Liver (tissue), 3 donors: ENCODE measurements around the gene SEPHS2.

Source experiments
- GABPA ChIP-seq, 2 donors: IDR thresholded peaks in 1 of 2; conservative IDR thresholded peaks in 1 of 2; 2 replicates each; pipeline ENCODE4 v1.6.1; 2016; ENCODE audit warnings: antibody characterized with exemption in 2 of 2, mild to moderate bottlenecking in 1 of 2, moderate library complexity in 1 of 2
- RAD21 ChIP-seq, 2 donors: IDR thresholded peaks; 2 replicates each; pipeline ENCODE4 v1.6.1; 2016; ENCODE audit warnings: antibody characterized with exemption in 2 of 2, mild to moderate bottlenecking in 2 of 2
- SP1 ChIP-seq: IDR thresholded peaks from 2 replicates; pipeline ENCODE4 v1.6.1; 2018; ENCODE audit warnings: antibody characterized with exemption, mild to moderate bottlenecking
- TAF1 ChIP-seq: conservative IDR thresholded peaks from 2 replicates; pipeline ENCODE4 v1.6.1; 2016; ENCODE audit warnings: antibody characterized with exemption, mild to moderate bottlenecking
- TF ChIP-seq, protein P1 (sequence below): fragments of 150-350 bp; IDR thresholded peaks from 2 replicates; pipeline ENCODE4 v1.5.1; 2017; ENCODE audit warnings: improper control_type of control experiment, low read depth, low read length; ENCODE audit not compliant: missing input control
- TF ChIP-seq, protein P2 (sequence below): IDR thresholded peaks from 2 replicates; pipeline ENCODE4 v1.6.1; 2016; ENCODE audit warnings: antibody characterized with exemption
- TF ChIP-seq, protein P3 (sequence below): IDR thresholded peaks from 2 replicates; pipeline ENCODE4 v1.6.1; 2016; ENCODE audit warnings: antibody characterized with exemption
- TF ChIP-seq, protein P4 (sequence below): IDR thresholded peaks from 2 replicates; pipeline ENCODE4 v1.6.1; 2016; ENCODE audit warnings: antibody characterized with exemption, mild to moderate bottlenecking
- donor health status: healthy.
- donor health status: healthy.

DNA sequence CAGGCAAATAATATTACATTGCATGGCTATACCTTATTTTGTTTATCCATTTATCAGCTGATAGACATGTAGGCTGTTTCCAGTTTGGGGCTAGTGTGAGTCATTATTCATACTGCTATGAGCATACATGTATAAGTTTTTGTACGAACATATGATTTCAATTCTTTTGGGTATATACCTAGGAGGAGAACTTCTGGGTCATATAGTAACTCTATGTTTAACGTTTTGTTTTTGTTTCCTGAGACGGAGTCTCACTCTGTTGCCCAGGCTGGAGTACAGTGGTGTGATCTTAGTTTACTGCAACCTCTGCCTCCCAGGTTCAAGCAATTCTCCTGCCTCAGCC is 24.5 kb upstream of the SEPHS2 start:
- TF ChIP-seq, protein P1, sequence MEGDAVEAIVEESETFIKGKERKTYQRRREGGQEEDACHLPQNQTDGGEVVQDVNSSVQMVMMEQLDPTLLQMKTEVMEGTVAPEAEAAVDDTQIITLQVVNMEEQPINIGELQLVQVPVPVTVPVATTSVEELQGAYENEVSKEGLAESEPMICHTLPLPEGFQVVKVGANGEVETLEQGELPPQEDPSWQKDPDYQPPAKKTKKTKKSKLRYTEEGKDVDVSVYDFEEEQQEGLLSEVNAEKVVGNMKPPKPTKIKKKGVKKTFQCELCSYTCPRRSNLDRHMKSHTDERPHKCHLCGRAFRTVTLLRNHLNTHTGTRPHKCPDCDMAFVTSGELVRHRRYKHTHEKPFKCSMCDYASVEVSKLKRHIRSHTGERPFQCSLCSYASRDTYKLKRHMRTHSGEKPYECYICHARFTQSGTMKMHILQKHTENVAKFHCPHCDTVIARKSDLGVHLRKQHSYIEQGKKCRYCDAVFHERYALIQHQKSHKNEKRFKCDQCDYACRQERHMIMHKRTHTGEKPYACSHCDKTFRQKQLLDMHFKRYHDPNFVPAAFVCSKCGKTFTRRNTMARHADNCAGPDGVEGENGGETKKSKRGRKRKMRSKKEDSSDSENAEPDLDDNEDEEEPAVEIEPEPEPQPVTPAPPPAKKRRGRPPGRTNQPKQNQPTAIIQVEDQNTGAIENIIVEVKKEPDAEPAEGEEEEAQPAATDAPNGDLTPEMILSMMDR: no peak
- TF ChIP-seq TAF1 (no peak), RAD21 (IDR thresholded peaks at IDR 0.05) (no peak), GABPA (IDR thresholded peaks at IDR 0.05 in 1 of 2, conservative IDR thresholded peaks at IDR 0.05 in 1 of 2) (no peak), SP1 (no peak)
- TF ChIP-seq, protein P2, sequence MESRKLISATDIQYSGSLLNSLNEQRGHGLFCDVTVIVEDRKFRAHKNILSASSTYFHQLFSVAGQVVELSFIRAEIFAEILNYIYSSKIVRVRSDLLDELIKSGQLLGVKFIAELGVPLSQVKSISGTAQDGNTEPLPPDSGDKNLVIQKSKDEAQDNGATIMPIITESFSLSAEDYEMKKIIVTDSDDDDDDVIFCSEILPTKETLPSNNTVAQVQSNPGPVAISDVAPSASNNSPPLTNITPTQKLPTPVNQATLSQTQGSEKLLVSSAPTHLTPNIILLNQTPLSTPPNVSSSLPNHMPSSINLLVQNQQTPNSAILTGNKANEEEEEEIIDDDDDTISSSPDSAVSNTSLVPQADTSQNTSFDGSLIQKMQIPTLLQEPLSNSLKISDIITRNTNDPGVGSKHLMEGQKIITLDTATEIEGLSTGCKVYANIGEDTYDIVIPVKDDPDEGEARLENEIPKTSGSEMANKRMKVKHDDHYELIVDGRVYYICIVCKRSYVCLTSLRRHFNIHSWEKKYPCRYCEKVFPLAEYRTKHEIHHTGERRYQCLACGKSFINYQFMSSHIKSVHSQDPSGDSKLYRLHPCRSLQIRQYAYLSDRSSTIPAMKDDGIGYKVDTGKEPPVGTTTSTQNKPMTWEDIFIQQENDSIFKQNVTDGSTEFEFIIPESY: no peak
- TF ChIP-seq, protein P3, sequence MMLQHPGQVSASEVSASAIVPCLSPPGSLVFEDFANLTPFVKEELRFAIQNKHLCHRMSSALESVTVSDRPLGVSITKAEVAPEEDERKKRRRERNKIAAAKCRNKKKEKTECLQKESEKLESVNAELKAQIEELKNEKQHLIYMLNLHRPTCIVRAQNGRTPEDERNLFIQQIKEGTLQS: no peak
- TF ChIP-seq, protein P4, sequence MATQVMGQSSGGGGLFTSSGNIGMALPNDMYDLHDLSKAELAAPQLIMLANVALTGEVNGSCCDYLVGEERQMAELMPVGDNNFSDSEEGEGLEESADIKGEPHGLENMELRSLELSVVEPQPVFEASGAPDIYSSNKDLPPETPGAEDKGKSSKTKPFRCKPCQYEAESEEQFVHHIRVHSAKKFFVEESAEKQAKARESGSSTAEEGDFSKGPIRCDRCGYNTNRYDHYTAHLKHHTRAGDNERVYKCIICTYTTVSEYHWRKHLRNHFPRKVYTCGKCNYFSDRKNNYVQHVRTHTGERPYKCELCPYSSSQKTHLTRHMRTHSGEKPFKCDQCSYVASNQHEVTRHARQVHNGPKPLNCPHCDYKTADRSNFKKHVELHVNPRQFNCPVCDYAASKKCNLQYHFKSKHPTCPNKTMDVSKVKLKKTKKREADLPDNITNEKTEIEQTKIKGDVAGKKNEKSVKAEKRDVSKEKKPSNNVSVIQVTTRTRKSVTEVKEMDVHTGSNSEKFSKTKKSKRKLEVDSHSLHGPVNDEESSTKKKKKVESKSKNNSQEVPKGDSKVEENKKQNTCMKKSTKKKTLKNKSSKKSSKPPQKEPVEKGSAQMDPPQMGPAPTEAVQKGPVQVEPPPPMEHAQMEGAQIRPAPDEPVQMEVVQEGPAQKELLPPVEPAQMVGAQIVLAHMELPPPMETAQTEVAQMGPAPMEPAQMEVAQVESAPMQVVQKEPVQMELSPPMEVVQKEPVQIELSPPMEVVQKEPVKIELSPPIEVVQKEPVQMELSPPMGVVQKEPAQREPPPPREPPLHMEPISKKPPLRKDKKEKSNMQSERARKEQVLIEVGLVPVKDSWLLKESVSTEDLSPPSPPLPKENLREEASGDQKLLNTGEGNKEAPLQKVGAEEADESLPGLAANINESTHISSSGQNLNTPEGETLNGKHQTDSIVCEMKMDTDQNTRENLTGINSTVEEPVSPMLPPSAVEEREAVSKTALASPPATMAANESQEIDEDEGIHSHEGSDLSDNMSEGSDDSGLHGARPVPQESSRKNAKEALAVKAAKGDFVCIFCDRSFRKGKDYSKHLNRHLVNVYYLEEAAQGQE: no peak
